GM06990 (cell line): ENCODE data around the gene TSPAN11.

ENCODE experiments used
- DNase-seq: peaks from one replicate; pipeline ENCODE4 v3.0.0-alpha.2; 2011; ENCODE audit not compliant: insufficient read length; ENCODE audit errors: extremely low read depth
- H3K27me3 ChIP-seq: replicated peaks from 2 replicates; pipeline ENCODE4 v1.6.0; 2011; ENCODE audit warnings: low read length; ENCODE audit not compliant: control insufficient read depth, insufficient read depth
- H3K36me3 ChIP-seq: 2 replicates; pipeline ENCODE4 v1.5.1; 2011; ENCODE audit warnings: low read length; ENCODE audit not compliant: control insufficient read depth, insufficient read depth
- H3K4me3 ChIP-seq: replicated peaks from 2 replicates; pipeline ENCODE4 v1.5.1; 2011; ENCODE audit warnings: low read depth, mild to moderate bottlenecking, control low read depth, low read length
- CTCF ChIP-seq: IDR thresholded peaks from 2 replicates; pipeline ENCODE4 v1.5.1; 2011; ENCODE audit warnings: low read length, control low read depth, mild to moderate bottlenecking, inconsistent platforms; ENCODE audit not compliant: insufficient read depth, poor library complexity, severe bottlenecking

The TSPAN11 gene

DNA sequence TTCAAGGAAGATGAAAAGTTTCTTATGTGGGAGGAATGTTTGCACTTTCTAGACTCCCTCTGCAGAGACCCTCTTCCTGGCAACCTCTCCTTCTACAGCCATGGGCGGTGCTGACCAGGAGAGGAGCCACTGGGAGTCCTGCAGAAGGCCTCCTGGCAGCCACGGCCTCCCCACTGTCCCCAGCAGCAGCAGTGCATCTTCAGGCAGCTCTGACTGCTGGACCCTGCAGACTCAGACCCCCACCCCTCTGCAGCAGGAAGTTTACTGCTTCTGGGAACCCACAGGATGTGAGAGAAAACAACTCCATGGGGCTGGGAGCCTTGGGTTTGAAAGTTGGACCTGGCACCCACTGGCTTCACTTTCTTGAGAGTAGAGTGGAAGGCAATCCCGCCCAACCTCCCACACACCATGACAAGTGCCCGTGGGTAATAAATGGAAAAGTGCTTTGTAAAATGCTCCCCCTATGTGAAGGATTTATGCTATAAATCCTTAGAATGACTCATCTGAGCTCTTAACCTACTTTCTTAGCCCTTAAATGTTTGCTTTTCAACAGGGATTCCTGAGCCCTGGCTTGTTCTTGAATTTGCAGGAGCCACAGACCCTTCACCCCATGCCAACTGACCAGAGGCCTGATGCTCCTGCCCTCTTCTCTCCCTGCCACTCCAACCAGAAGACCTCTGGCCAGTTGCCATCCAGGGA, 109.6 kb downstream of the TSPAN11 start:
- no peak for TF ChIP-seq CTCF
- Histone ChIP-seq H3K27me3 (peaks cover 2% of the 10 kb centered on the region), H3K36me3 (no peaks in the 10 kb centered on the region), H3K4me3 (no peak overlapping the region)
- DNase-seq, result no peak

DNA sequence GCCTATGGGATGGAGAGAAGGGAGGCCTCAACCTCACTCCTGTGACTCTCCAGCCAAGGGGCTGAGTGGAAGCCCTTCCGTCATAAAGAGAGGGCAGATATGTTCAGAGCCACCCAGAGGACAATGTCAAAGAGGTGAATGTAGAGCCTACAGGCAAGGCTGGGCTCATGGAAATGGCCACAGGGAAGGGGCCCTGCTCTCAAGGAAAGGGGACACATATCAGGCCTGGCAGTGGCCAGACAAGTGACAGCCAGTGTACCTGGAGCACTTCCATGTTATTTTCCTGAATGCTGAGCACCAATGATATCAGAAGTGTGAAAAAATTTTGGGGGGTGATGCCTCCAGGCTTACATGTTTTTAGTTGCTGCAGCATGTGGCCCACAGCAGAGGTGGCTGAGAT, 110.5 kb downstream of the TSPAN11 start:
- no peak for TF ChIP-seq CTCF
- H3K27me3 ChIP-seq, result peaks cover 2% of the 10 kb centered on the region
- no peaks in the 10 kb centered on the region for H3K36me3 ChIP-seq
- no peak overlapping the region for H3K4me3 ChIP-seq
- no peak for DNase-seq

GRCh38 chr12:31037931-31038330, 111.4 kb downstream of the TSPAN11 start:
- no peak for TF ChIP-seq CTCF
- Histone ChIP-seq H3K36me3 (no peaks in the 10 kb centered on the region), H3K4me3 (no peak overlapping the region), H3K27me3 (peaks cover 2% of the 10 kb centered on the region)
- no peak for DNase-seq

DNA sequence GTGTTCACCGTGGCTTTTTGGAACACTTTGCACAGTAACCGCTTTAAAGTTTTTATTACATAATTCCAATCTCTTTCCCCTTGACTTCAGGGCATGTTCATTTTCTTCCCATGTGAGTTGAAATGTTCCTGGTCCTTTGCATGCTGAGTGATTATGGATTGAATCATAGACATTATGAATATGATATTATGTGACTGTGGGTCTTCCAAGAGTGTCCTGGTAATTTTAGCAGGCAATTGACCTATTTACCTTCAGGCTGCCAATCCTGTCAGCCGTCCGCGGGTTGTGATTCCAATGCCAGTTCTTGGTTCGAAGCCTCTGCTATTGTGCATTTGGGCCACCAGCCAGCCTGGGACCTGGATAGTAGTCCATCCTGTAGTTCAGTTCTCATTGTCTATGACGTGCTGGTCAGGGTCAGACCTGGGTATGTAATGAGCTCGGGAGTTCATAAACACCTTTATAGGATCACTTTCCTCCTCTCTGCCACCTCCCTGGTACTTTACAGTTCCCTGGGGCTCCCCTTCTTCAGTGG, 114.6 kb downstream of the TSPAN11 start:
- Histone ChIP-seq H3K27me3 (peaks cover 2% of the 10 kb centered on the region), H3K36me3 (no peaks in the 10 kb centered on the region), H3K4me3 (no peak overlapping the region)
- no peak for TF ChIP-seq CTCF
- no peak for DNase-seq
